Measurements from ENCODE around the gene CCDC12.

The CCDC12 gene

DNA sequence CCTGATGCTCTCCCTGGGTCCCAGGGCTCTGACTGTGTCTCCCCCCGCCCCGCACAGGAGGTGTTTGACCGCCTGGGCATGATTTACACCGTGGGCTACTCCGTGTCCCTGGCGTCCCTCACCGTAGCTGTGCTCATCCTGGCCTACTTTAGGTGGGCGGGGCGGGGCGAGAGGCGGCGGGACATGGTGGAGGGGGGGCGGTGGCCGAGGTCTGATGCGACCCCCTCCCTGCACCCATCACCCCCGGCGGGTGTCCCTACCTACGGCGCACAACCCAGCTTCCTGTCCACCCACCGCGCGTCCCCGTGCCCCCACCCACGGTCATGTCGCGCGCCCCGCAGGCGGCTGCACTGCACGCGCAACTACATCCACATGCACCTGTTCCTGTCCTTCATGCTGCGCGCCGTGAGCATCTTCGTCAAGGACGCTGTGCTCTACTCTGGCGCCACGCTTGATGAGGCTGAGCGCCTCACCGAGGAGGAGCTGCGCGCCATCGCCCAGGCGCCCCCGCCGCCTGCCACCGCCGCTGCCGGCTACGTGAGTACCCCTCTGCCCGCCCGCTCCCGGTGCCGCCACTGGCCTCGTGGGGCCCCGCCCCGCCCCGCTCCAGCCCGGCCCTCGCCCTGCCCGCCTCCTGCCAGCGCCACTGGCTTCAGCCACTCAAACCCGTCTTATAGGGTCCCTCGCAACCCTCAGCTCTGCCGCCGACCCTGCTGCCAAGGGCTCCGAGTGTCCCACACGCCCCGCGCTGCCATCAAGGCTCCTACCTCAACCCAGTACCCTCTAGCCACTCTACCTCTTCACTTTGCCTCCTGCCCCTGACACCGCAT lies 78.0 kb downstream of the CCDC12 start:
- Histone ChIP-seq H3K27me3 (ENCODE audit: control insufficient read depth in 5 of 5, insufficient read depth in 4 of 5, low read length in 5 of 5) (peaks cover 0 to 11% (median 4%) of the 10 kb centered on the region in 5 donors), H3K4me1 (ENCODE audit: control insufficient read depth in 5 of 5, insufficient read depth in 5 of 5, low read length in 5 of 5) (peaks cover 2 to 18% (median 12%) of the 10 kb centered on the region in 5 donors), H3K27ac (ENCODE audit: low read depth, low read length) (no peak overlapping the region), H3K9ac (ENCODE audit: low read length in 5 of 5) (no peak overlapping the region), H3K9me3 (ENCODE audit: control insufficient read depth in 5 of 5, low read length in 5 of 5) (no peaks in the 10 kb centered on the region), H3K36me3 (ENCODE audit: control insufficient read depth in 5 of 5, insufficient read depth in 5 of 5, low read length in 5 of 5) (no peaks in the 10 kb centered on the region), H3K4me3 (ENCODE audit: low read depth in 1 of 5, low read length in 5 of 5) (no peak overlapping the region)

DNA sequence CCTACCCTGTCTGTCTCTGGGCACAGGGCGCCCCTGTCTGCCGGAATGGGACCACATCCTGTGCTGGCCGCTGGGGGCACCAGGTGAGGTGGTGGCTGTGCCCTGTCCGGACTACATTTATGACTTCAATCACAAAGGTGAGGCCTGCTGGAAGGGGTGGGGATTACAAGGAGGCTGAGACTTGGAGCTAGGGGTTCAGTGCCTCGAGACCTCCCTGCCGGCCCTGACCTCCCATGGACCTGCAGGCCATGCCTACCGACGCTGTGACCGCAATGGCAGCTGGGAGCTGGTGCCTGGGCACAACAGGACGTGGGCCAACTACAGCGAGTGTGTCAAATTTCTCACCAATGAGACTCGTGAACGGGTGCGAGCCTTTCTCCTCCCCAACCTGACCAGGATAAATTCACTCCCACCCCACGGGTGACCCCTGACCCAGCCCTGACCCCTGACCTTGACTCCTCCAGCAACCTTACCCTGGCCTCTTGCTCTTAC lies 78.7 kb downstream of the CCDC12 start:
- peaks cover 3 to 25% (median 18%) of the 10 kb centered on the region in 5 donors for H3K4me1 ChIP-seq (ENCODE audit: control insufficient read depth in 5 of 5, insufficient read depth in 5 of 5, low read length in 5 of 5)
- peaks cover 0 to 11% (median 4%) of the 10 kb centered on the region in 5 donors for H3K27me3 ChIP-seq (ENCODE audit: control insufficient read depth in 5 of 5, insufficient read depth in 4 of 5, low read length in 5 of 5)
- H3K36me3 ChIP-seq (ENCODE audit: control insufficient read depth in 5 of 5, insufficient read depth in 5 of 5, low read length in 5 of 5): no peaks in the 10 kb centered on the region
- H3K9me3 ChIP-seq (ENCODE audit: control insufficient read depth in 5 of 5, low read length in 5 of 5): no peaks in the 10 kb centered on the region
- H3K4me3 ChIP-seq (ENCODE audit: low read depth in 1 of 5, low read length in 5 of 5): no peak overlapping the region
- no peak overlapping the region for H3K27ac ChIP-seq (ENCODE audit: low read depth, low read length)
- H3K9ac ChIP-seq (ENCODE audit: low read length in 5 of 5): no peak overlapping the region

DNA sequence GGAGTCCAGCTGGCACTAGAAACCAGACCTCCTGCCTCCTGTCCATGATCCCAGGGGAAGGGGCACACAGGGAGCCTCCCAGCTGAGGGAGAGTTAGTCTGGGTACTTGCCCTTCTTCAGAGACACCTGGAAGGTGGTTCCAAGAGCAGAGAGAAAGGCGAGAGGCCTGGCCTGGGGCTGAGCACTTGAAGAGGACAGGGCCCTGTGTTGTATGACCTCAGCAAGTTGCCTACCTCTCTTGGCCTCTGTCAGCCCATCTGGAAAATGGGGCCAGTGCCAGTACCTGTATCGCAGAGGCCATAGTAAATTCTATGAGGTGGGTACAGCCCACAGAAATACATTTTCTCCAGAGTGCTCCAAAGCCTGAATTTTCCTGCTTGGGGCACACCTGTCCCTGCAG lies 79.5 kb downstream of the CCDC12 start:
- no peaks in the 10 kb centered on the region for H3K36me3 ChIP-seq (ENCODE audit: control insufficient read depth in 5 of 5, insufficient read depth in 5 of 5, low read length in 5 of 5)
- H3K4me1 ChIP-seq (ENCODE audit: control insufficient read depth in 5 of 5, insufficient read depth in 5 of 5, low read length in 5 of 5): peaks cover 4 to 33% (median 26%) of the 10 kb centered on the region in 5 donors
- H3K4me3 ChIP-seq (ENCODE audit: low read depth in 1 of 5, low read length in 5 of 5): no peak overlapping the region
- no peaks in the 10 kb centered on the region for H3K9me3 ChIP-seq (ENCODE audit: control insufficient read depth in 5 of 5, low read length in 5 of 5)
- H3K27me3 ChIP-seq (ENCODE audit: control insufficient read depth in 5 of 5, insufficient read depth in 4 of 5, low read length in 5 of 5): peaks cover 0 to 11% (median 4%) of the 10 kb centered on the region in 5 donors
- H3K27ac ChIP-seq (ENCODE audit: low read depth, low read length): no peak overlapping the region
- H3K9ac ChIP-seq (ENCODE audit: low read length in 5 of 5): no peak overlapping the region

DNA sequence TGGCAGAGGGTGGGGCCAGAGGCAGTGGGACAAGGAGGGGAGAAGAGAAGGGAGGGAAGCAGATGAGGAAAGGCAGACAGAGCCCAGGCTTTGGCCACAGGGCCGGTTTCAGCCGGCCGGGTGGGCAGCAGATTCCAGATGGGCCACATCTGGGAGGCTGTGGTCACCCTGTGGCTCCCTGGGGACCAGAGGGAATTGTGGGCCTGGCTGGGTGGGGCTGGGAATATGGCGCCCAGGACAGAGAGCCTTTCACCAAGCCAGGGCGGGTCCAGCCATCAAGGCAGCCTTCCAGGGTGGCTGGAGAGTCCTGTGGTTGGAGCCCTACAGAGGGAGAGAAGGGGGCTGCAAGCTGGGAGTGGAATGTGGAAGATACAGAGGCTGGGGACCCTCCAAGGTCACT lies 80.2 kb downstream of the CCDC12 start:
- Histone ChIP-seq H3K4me1 (ENCODE audit: control insufficient read depth in 5 of 5, insufficient read depth in 5 of 5, low read length in 5 of 5) (peaks cover 6 to 38% (median 30%) of the 10 kb centered on the region in 5 donors), H3K36me3 (ENCODE audit: control insufficient read depth in 5 of 5, insufficient read depth in 5 of 5, low read length in 5 of 5) (no peaks in the 10 kb centered on the region), H3K27me3 (ENCODE audit: control insufficient read depth in 5 of 5, insufficient read depth in 4 of 5, low read length in 5 of 5) (peaks cover 0 to 11% (median 4%) of the 10 kb centered on the region in 5 donors), H3K9ac (ENCODE audit: low read length in 5 of 5) (no peak overlapping the region), H3K4me3 (ENCODE audit: low read depth in 1 of 5, low read length in 5 of 5) (no peak overlapping the region), H3K9me3 (ENCODE audit: control insufficient read depth in 5 of 5, low read length in 5 of 5) (no peaks in the 10 kb centered on the region), H3K27ac (ENCODE audit: low read depth, low read length) (no peak overlapping the region)

DNA sequence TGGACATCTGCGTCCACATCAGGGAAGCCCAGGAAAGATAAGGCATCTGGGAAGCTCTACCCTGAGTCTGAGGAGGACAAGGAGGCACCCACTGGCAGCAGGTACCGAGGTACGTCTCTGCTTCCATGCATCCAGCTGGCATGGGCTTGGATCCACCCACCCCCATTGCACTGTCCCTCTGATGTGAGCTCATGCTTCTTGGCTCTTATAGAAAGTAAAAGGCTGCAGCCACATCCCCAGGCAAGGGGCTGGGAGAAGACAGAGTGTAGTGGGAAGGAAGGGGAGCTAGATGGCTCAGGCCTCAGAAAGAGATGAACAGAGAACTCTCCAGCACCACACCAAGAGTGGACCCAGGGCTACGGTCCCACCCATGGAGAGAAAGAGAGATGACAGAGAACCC lies 80.8 kb downstream of the CCDC12 start:
- no peaks in the 10 kb centered on the region for H3K9me3 ChIP-seq (ENCODE audit: control insufficient read depth in 5 of 5, low read length in 5 of 5)
- H3K4me1 ChIP-seq (ENCODE audit: control insufficient read depth in 5 of 5, insufficient read depth in 5 of 5, low read length in 5 of 5): peaks cover 6 to 38% (median 30%) of the 10 kb centered on the region in 5 donors
- H3K36me3 ChIP-seq (ENCODE audit: control insufficient read depth in 5 of 5, insufficient read depth in 5 of 5, low read length in 5 of 5): no peaks in the 10 kb centered on the region
- no peak overlapping the region for H3K4me3 ChIP-seq (ENCODE audit: low read depth in 1 of 5, low read length in 5 of 5)
- no peak overlapping the region for H3K27ac ChIP-seq (ENCODE audit: low read depth, low read length)
- H3K9ac ChIP-seq (ENCODE audit: low read length in 5 of 5): no peak overlapping the region
- H3K27me3 ChIP-seq (ENCODE audit: control insufficient read depth in 5 of 5, insufficient read depth in 4 of 5, low read length in 5 of 5): peaks cover 0 to 11% (median 4%) of the 10 kb centered on the region in 5 donors

DNA sequence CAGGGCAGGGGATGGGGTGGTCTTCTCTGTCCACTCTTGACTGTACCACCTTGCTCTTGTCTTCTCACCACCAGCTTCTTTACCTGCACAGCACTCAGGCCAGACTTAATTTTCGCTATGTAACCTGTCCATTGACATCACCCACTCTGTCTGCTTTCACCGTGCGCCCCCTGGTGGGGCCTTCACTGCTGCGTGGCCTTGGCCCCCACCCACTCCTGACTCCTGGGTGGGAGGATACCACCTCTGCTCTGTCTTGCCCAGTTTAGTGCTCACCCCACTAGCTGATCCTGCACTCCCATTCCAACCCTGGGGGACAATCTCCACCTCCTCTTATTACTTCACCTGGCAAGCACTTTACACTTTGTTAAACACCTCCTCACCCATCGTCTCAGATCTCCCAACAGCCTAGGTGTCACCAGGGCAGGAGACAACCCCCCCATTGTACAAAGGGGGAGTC lies 81.3 kb downstream of the CCDC12 start:
- Histone ChIP-seq H3K36me3 (ENCODE audit: control insufficient read depth in 5 of 5, insufficient read depth in 5 of 5, low read length in 5 of 5) (no peaks in the 10 kb centered on the region), H3K27me3 (ENCODE audit: control insufficient read depth in 5 of 5, insufficient read depth in 4 of 5, low read length in 5 of 5) (peaks cover 0 to 11% (median 4%) of the 10 kb centered on the region in 5 donors), H3K9ac (ENCODE audit: low read length in 5 of 5) (no peak overlapping the region), H3K27ac (ENCODE audit: low read depth, low read length) (no peak overlapping the region), H3K4me3 (ENCODE audit: low read depth in 1 of 5, low read length in 5 of 5) (no peak overlapping the region), H3K4me1 (ENCODE audit: control insufficient read depth in 5 of 5, insufficient read depth in 5 of 5, low read length in 5 of 5) (peaks cover 6 to 37% (median 30%) of the 10 kb centered on the region in 5 donors), H3K9me3 (ENCODE audit: control insufficient read depth in 5 of 5, low read length in 5 of 5) (no peaks in the 10 kb centered on the region)

DNA sequence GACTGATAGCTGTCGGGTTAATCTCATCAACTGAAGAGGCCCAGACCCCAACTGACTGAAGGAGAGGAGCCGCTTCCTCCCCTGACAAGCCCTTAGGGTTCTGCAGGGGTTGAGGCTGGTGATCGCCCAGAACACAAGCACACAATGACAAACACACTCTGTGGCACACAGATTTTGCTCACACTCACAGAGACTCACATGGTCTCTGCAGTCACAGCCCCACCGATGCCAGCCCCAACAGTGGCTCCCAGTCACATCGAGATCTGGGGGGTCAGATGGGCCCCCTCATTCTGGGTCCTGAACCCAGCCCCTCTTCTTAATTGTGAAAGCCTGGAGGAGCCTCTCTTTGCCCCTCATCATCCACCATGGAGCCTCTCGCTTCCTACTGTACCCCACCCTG lies 82.3 kb downstream of the CCDC12 start:
- no peak overlapping the region for H3K9ac ChIP-seq (ENCODE audit: low read length in 5 of 5)
- no peaks in the 10 kb centered on the region for H3K36me3 ChIP-seq (ENCODE audit: control insufficient read depth in 5 of 5, insufficient read depth in 5 of 5, low read length in 5 of 5)
- peaks cover 0 to 9% (median 4%) of the 10 kb centered on the region in 5 donors for H3K27me3 ChIP-seq (ENCODE audit: control insufficient read depth in 5 of 5, insufficient read depth in 4 of 5, low read length in 5 of 5)
- no peak overlapping the region for H3K27ac ChIP-seq (ENCODE audit: low read depth, low read length)
- H3K9me3 ChIP-seq (ENCODE audit: control insufficient read depth in 5 of 5, low read length in 5 of 5): no peaks in the 10 kb centered on the region
- H3K4me3 ChIP-seq (ENCODE audit: low read depth in 1 of 5, low read length in 5 of 5): no peak overlapping the region
- H3K4me1 ChIP-seq (ENCODE audit: control insufficient read depth in 5 of 5, insufficient read depth in 5 of 5, low read length in 5 of 5): peaks cover 6 to 38% (median 33%) of the 10 kb centered on the region in 5 donors

DNA sequence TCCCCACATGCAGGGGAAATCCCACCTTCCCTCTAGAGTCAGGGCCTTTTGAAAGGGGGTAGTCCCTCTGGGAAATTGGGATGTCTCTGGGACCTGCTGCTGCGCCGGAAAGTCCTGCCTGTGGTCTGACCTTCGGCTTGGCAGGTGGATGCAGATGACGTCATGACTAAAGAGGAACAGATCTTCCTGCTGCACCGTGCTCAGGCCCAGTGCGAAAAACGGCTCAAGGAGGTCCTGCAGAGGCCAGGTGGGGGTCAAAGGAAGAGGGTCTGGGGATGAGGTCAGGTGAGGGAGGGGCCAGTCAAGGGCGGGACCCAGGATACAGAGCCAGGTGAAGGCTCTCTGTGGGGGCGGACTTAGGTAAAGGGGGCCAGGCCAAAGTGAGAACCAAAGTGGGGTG lies 82.8 kb downstream of the CCDC12 start:
- no peaks in the 10 kb centered on the region for H3K9me3 ChIP-seq (ENCODE audit: control insufficient read depth in 5 of 5, low read length in 5 of 5)
- H3K4me1 ChIP-seq (ENCODE audit: control insufficient read depth in 5 of 5, insufficient read depth in 5 of 5, low read length in 5 of 5): peaks cover 6 to 43% (median 38%) of the 10 kb centered on the region in 5 donors
- no peak overlapping the region for H3K4me3 ChIP-seq (ENCODE audit: low read depth in 1 of 5, low read length in 5 of 5)
- peaks cover 0 to 6% (median 3%) of the 10 kb centered on the region in 5 donors for H3K27me3 ChIP-seq (ENCODE audit: control insufficient read depth in 5 of 5, insufficient read depth in 4 of 5, low read length in 5 of 5)
- H3K36me3 ChIP-seq (ENCODE audit: control insufficient read depth in 5 of 5, insufficient read depth in 5 of 5, low read length in 5 of 5): no peaks in the 10 kb centered on the region
- H3K9ac ChIP-seq (ENCODE audit: low read length in 5 of 5): no peak overlapping the region
- no peak overlapping the region for H3K27ac ChIP-seq (ENCODE audit: low read depth, low read length)

DNA sequence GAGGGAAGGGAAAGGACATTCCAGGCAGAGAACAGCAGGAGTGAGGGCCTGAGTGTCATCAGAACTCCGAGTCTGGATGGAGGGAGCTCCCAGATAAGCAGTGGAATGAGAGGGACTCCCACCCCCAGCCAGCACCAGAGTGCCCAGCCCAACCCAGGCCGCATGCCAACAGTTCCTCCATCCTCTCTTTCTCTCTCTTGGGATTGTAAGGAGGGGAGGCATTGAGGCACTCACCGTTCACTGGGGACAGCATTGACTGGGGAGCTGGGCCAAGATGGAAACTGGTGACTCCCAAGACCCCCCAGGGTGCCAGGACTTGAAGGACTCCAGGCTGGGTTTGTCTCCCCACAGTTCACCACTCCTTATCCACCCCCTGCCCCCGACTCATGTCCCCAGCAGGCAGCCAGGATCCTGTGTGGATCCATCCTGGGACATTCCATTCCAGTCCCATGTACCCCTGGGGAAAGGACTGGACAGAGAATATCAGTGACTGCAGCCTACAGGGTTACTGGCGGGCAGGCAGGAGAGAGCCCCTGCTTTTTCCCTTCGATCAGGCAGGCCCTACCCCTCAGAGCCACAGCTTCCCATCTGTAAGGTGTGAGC lies 83.3 kb downstream of the CCDC12 start:
- Histone ChIP-seq H3K27ac (ENCODE audit: low read depth, low read length) (no peak overlapping the region), H3K9ac (ENCODE audit: low read length in 5 of 5) (no peak overlapping the region), H3K9me3 (ENCODE audit: control insufficient read depth in 5 of 5, low read length in 5 of 5) (no peaks in the 10 kb centered on the region), H3K4me1 (ENCODE audit: control insufficient read depth in 5 of 5, insufficient read depth in 5 of 5, low read length in 5 of 5) (peaks cover 6 to 45% (median 38%) of the 10 kb centered on the region in 5 donors), H3K4me3 (ENCODE audit: low read depth in 1 of 5, low read length in 5 of 5) (peak overlapping the region in 2 of 5 donors; percentile 62 to 68), H3K36me3 (ENCODE audit: control insufficient read depth in 5 of 5, insufficient read depth in 5 of 5, low read length in 5 of 5) (no peaks in the 10 kb centered on the region), H3K27me3 (ENCODE audit: control insufficient read depth in 5 of 5, insufficient read depth in 4 of 5, low read length in 5 of 5) (peaks cover 0 to 5% (median 0%) of the 10 kb centered on the region in 5 donors)

Data from subcutaneous abdominal adipose tissue (tissue), 5 donors.